CD14-positive monocyte (primary cell): ENCODE data around the gene LPXN. TPM values are rescaled to one million over a fixed set of nuclear protein-coding genes. Genes with fewer than 3 reads are reported as not detected.

Experiments used
- DNase-seq, 3 donors: peaks; one replicate each; pipeline ENCODE4 v3.0.0-alpha.2; 2011 to 2022
- H2AFZ ChIP-seq: 2 replicates; pipeline ENCODE4 v1.6.0; 2012; ENCODE audit warnings: mild to moderate bottlenecking, low read depth, low read length, inconsistent platforms; ENCODE audit not compliant: insufficient read depth, poor library complexity, severe bottlenecking
- H3K27ac ChIP-seq, 2 donors: 1 replicate in 1 of 2; 2 replicates in 1 of 2; pipeline ENCODE4 v1.5.1; 2012 to 2013; ENCODE audit warnings: low read length in 2 of 2, control low read depth in 1 of 2, inconsistent platforms in 1 of 2, low read depth in 1 of 2, mild to moderate bottlenecking in 1 of 2
- H3K27me3 ChIP-seq, 2 donors: one replicate each; pipeline versions ENCODE4 v1.6.0 to v1.6.1; 2011 to 2013; ENCODE audit warnings: low read length in 2 of 2; ENCODE audit not compliant: control insufficient read depth in 2 of 2, insufficient read depth in 2 of 2
- H3K36me3 ChIP-seq, 2 donors: replicated peaks in 1 of 2; 1 replicate in 1 of 2; 2 replicates in 1 of 2; pipeline versions ENCODE4 v1.5.1 to v1.6.1; 2012 to 2013; ENCODE audit warnings: low read length in 2 of 2, control low read depth in 1 of 2, inconsistent platforms in 1 of 2, mild to moderate bottlenecking in 1 of 2; ENCODE audit not compliant: insufficient read depth in 2 of 2, control insufficient read depth in 1 of 2
- H3K4me1 ChIP-seq, 2 donors: 1 replicate in 1 of 2; 2 replicates in 1 of 2; pipeline versions ENCODE4 v1.5.1 to v1.6.1; 2012 to 2013; ENCODE audit warnings: low read length in 2 of 2, control low read depth in 1 of 2, inconsistent platforms in 1 of 2, mild to moderate bottlenecking in 1 of 2, moderate library complexity in 1 of 2; ENCODE audit not compliant: insufficient read depth in 2 of 2, control insufficient read depth in 1 of 2
- H3K4me2 ChIP-seq: replicated peaks from 2 replicates; pipeline ENCODE3; 2012; ENCODE audit warnings: low read length, moderate library complexity, mild to moderate bottlenecking; ENCODE audit not compliant: poor library complexity, severe bottlenecking; ENCODE audit errors: extremely low read depth
- H3K4me3 ChIP-seq, 3 experiments: fragments of 200-600 bp in 1 of 3; sonication (generic) in 1 of 3; replicated peaks in 1 of 3; 1 replicate in 2 of 3; 2 replicates in 1 of 3; pipeline ENCODE4 v1.5.1; 2011 to 2013; ENCODE audit warnings: low read length in 3 of 3, mild to moderate bottlenecking in 3 of 3, control low read depth in 2 of 3, low read depth in 2 of 3, inconsistent platforms in 1 of 3, moderate library complexity in 1 of 3
- H3K79me2 ChIP-seq: 2 replicates; pipeline ENCODE4 v1.6.0; 2012; ENCODE audit warnings: mild to moderate bottlenecking, control low read depth, inconsistent platforms, low read length, moderate library complexity; ENCODE audit not compliant: insufficient read depth
- H3K9ac ChIP-seq: 2 replicates; pipeline ENCODE4 v1.6.0; 2017; ENCODE audit warnings: low read length, mild to moderate bottlenecking; ENCODE audit not compliant: insufficient read depth, poor library complexity, severe bottlenecking
- H3K9me3 ChIP-seq, 2 donors: replicated peaks in 1 of 2; 1 replicate in 1 of 2; 2 replicates in 1 of 2; pipeline versions ENCODE4 v1.5.1 to v1.6.1; 2012 to 2013; ENCODE audit warnings: low read length in 2 of 2, control low read depth in 1 of 2; ENCODE audit not compliant: control insufficient read depth in 1 of 2, insufficient read depth in 1 of 2
- H4K20me1 ChIP-seq: 2 replicates; pipeline ENCODE4 v1.6.0; 2012; ENCODE audit warnings: mild to moderate bottlenecking, low read length, control low read depth, moderate library complexity; ENCODE audit not compliant: insufficient read depth
- H3K27ac Mint-ChIP-seq, 7 donors: one replicate each; pipeline ENCODE4 v1.8.0; 2020; ENCODE audit warnings: mild to moderate bottlenecking in 7 of 7, mixed read lengths in 7 of 7, moderate library complexity in 6 of 7, inconsistent platforms in 2 of 7
- H3K27me3 Mint-ChIP-seq, 3 donors: one replicate each; pipeline ENCODE4 v1.8.0; 2021 to 2022; ENCODE audit warnings: low read depth in 3 of 3, mild to moderate bottlenecking in 3 of 3, mixed read lengths in 3 of 3, moderate library complexity in 3 of 3, inconsistent platforms in 1 of 3
- H3K36me3 Mint-ChIP-seq, 2 donors: one replicate each; pipeline ENCODE4 v1.8.0; 2020; ENCODE audit warnings: mixed read lengths in 2 of 2, inconsistent platforms in 1 of 2, mild to moderate bottlenecking in 1 of 2
- H3K4me1 Mint-ChIP-seq: one replicate; pipeline ENCODE4 v1.8.0; 2020; ENCODE audit warnings: mild to moderate bottlenecking, mixed read lengths
- H3K4me3 Mint-ChIP-seq, 2 donors: one replicate each; pipeline ENCODE4 v1.8.0; 2020; ENCODE audit warnings: mild to moderate bottlenecking in 2 of 2, mixed read lengths in 2 of 2, moderate library complexity in 1 of 2
- H3K9me3 Mint-ChIP-seq, 7 donors: one replicate each; pipeline ENCODE4 v1.8.0; 2020 to 2022; ENCODE audit warnings: mixed read lengths in 7 of 7, mild to moderate bottlenecking in 6 of 7, moderate library complexity in 6 of 7, inconsistent platforms in 2 of 7
- WGBS: methylation state at CpG from one replicate; pipeline ENCODE4 v1.1.5; 2013; ENCODE audit warnings: missing lambda C conversion rate; ENCODE audit not compliant: insufficient coverage; 5-methylcytosine and 5-hydroxymethylcytosine counted together
- intact Hi-C, 2 donors: fragments of 100-400 bp; cut with micrococcal nuclease; formaldehyde crosslinking; loops; one replicate each; pipeline versions ENCODE4 v1.15.0 to v1.15.1; 2023
- polyA minus RNA-seq: library from RNA; depleted of rRNA, polyadenylated mRNA; stranded (reverse); fragments of >200 nt; gene quantifications from 2 replicates; pipeline ENCODE4 v1.2.3, GENCODE V29; 2012
- polyA plus RNA-seq, 3 donors: library from polyadenylated mRNA; depleted of rRNA in 1 of 3; unstranded in 2 of 3; stranded (reverse) in 1 of 3; fragments of 300-500 nt in 2 of 3; fragments of >200 nt in 1 of 3; fragmentation: Illumina TruSeq in 2 of 3; gene quantifications; 1 replicate in 2 of 3; 2 replicates in 1 of 3; pipeline ENCODE4 v1.2.3, GENCODE V29; 2012 to 2021
- total RNA-seq, 12 experiments: library from RNA in 1 of 12; stranded (reverse) in 1 of 12; fragments of 120-200 nt in 1 of 12; gene quantifications; one replicate each; pipeline ENCODE4 v1.2.4 and lab custom pipeline; 2013 to 2026; ENCODE audit warnings: mixed read lengths in 6 of 12, inconsistent platforms in 1 of 12
- TF ChIP-seq, protein P1 (sequence below): fragments of 200-600 bp; IDR thresholded peaks from one replicate; pipeline ENCODE4 v1.8.0; 2022; ENCODE audit warnings: antibody characterized with exemption, mild to moderate bottlenecking

LPXN gene
- total RNA-seq (2013) = 65.4 TPM
- 100 to 1,000 TPM in 2 of 3 donors, 10 to 100 TPM in 1; 81.3 to 133 (median 101) TPM for polyA plus RNA-seq
- polyA minus RNA-seq = 52.0 and 87.3 TPM in 2 replicates
- total RNA-seq (lab: John Stamatoyannopoulos, UW) = 186 to 591 (median 257) reads per million in 11 experiments

DNA sequence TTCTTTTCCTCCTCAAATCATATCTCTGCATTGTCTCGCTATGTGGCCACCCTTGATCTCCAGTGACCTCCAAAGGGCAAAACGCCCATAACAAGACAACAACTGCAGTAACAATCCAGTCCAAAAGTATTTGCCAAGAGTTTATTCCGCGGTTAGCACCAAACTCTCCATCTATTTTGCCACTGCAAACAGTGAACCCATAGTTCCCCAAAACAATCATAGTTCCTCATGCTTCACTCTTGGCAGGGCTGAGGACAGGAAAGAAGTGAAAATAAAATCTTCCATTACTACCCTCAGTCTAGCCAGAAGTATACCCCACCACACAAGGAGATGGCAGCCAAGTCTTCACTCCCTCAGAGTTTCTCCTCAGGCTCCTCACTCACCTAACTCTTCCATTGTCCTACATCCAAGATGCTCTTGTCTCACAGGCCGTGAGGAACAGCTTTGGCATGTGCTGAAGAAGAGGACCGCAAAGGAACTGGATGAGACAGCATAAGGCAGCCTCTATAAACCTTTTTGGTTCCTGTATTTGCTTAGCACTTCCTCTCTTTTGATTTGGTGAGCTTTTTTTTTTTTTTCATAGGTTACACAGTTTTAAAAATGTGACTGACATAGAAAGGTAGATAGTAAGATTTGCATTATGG is at the start of gene LPXN:
Gene LPXN, minus strand, starts transcription at position 480 of the 644 bp plus-strand sequence. Its CDS starts 84 bp downstream, at position 396.
- H2AFZ ChIP-seq = no peak within 1 kb of the TSS
- 2% methylated on average over 4 of the region's 6 CpGs for WGBS
- TF ChIP-seq, protein P1, sequence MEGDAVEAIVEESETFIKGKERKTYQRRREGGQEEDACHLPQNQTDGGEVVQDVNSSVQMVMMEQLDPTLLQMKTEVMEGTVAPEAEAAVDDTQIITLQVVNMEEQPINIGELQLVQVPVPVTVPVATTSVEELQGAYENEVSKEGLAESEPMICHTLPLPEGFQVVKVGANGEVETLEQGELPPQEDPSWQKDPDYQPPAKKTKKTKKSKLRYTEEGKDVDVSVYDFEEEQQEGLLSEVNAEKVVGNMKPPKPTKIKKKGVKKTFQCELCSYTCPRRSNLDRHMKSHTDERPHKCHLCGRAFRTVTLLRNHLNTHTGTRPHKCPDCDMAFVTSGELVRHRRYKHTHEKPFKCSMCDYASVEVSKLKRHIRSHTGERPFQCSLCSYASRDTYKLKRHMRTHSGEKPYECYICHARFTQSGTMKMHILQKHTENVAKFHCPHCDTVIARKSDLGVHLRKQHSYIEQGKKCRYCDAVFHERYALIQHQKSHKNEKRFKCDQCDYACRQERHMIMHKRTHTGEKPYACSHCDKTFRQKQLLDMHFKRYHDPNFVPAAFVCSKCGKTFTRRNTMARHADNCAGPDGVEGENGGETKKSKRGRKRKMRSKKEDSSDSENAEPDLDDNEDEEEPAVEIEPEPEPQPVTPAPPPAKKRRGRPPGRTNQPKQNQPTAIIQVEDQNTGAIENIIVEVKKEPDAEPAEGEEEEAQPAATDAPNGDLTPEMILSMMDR = no peak

GRCh38 chr11:58625086-58625485 is 49.4 kb upstream of the LPXN start:
- Histone ChIP-seq H3K4me3 (no peak overlapping the region), H3K27ac (no peak overlapping the region), H3K9ac (no peak overlapping the region), H3K4me1 (no peaks in the 10 kb centered on the region), H3K36me3 (peaks cover 64 to 75% of the 10 kb centered on the region in 2 donors), H4K20me1 (peaks cover 4% of the 10 kb centered on the region), H3K79me2 (no peaks in the 10 kb centered on the region), H3K27me3 (no peaks in the 10 kb centered on the region), H2AFZ (no peak overlapping the region), H3K9me3 (no peaks in the 10 kb centered on the region), H3K4me2 (no peak overlapping the region)
- no peak for DNase-seq
- H3K4me1 Mint-ChIP-seq = no peaks in the 10 kb centered on the region
- H3K4me3 Mint-ChIP-seq = no peak overlapping the region
- H3K36me3 Mint-ChIP-seq = peaks cover 44 to 49% of the 10 kb centered on the region in 2 donors
- H3K27me3 Mint-ChIP-seq = no peaks in the 10 kb centered on the region
- intact Hi-C loops = no loop called here
- no peak overlapping the region for H3K27ac Mint-ChIP-seq
- TF ChIP-seq, protein P1 = no peak
- WGBS = 96% methylated on average over 4 of the region's 4 CpGs
- H3K9me3 Mint-ChIP-seq = no peaks in the 10 kb centered on the region

More for the DNA sequence above, at the start of gene LPXN:
- Histone ChIP-seq H3K4me3 (peak within 1 kb of the TSS; percentile 44 to 88 (median 75)), H3K27ac (peak within 1 kb of the TSS; percentile 100), H3K27me3 (no peaks in the 10 kb centered on the region), H3K79me2 (peaks cover 72% of the 10 kb centered on the region), H3K36me3 (peaks cover 3 to 5% of the 10 kb centered on the region in 2 donors), H3K9me3 (no peaks in the 10 kb centered on the region), H3K9ac (peak within 1 kb of the TSS; percentile 98), H4K20me1 (peaks cover 31% of the 10 kb centered on the region), H3K4me2 (peak within 1 kb of the TSS; percentile 92), H3K4me1 (peaks cover 62 to 68% of the 10 kb centered on the region in 2 donors)
- H3K27me3 Mint-ChIP-seq = peaks cover 0 to 2% (median 0%) of the 10 kb centered on the region in 3 donors
- peaks cover 55% of the 10 kb centered on the region for H3K4me1 Mint-ChIP-seq
- H3K9me3 Mint-ChIP-seq = peaks cover 0 to 2% (median 0%) of the 10 kb centered on the region in 7 donors
- peak within 1 kb of the TSS; percentile 100 for H3K27ac Mint-ChIP-seq
- peaks cover 3 to 5% of the 10 kb centered on the region in 2 donors for H3K36me3 Mint-ChIP-seq
- DNase-seq = peak; percentile 88 to 94 (median 93)
- intact Hi-C loops = loop anchor here in 1 of 2 donors (5.0 to 10.0 kb wide), 5 partner anchors 569 to 1042 kb away; partner anchors contain the start of genes FAM111A, MPEG1, OSBP and ZDHHC5
- peak within 1 kb of the TSS; percentile 72 to 91 for H3K4me3 Mint-ChIP-seq
